HEK293 (cell line): ENCODE measurements around the gene TIMP2.

ENCODE experiments used
- HOXA7 ChIP-seq: sonication (generic); formaldehyde crosslinking; IDR thresholded peaks from 2 replicates; pipeline ENCODE4 v1.8.1; 2022; ENCODE audit warnings: missing genetic modification reagents, borderline replicate concordance
- HOXD13 ChIP-seq: sonication (generic); formaldehyde crosslinking; IDR thresholded peaks from 2 replicates; pipeline ENCODE4 v1.8.0; 2022; ENCODE audit warnings: missing genetic modification reagents, borderline replicate concordance
- KLF7 ChIP-seq: fragments of 450-650 bp; formaldehyde crosslinking; IDR thresholded peaks from 2 replicates; pipeline ENCODE4 v1.5.1; 2016; ENCODE audit warnings: missing biosample characterization, missing genetic modification characterization, borderline replicate concordance
- ZBTB7A ChIP-seq: fragments of 450-650 bp; formaldehyde crosslinking; IDR thresholded peaks from 2 replicates; pipeline ENCODE4 v1.5.1; 2016; ENCODE audit warnings: low read depth, missing biosample characterization, missing genetic modification characterization
- ZFHX2 ChIP-seq: fragments of 450-650 bp; formaldehyde crosslinking; conservative IDR thresholded peaks from 2 replicates; pipeline ENCODE4 v1.5.1; 2016; ENCODE audit warnings: missing biosample characterization, missing genetic modification characterization
- ZFP37 ChIP-seq: fragments of 450-650 bp; formaldehyde crosslinking; IDR thresholded peaks from 2 replicates; pipeline ENCODE4 v1.5.1; 2016; ENCODE audit warnings: missing biosample characterization, missing genetic modification characterization
- ZFP69B ChIP-seq: fragments of 450-650 bp; formaldehyde crosslinking; IDR thresholded peaks from 2 replicates; pipeline ENCODE4 v1.5.1; 2016; ENCODE audit warnings: missing biosample characterization, missing genetic modification characterization
- ZNF132 ChIP-seq: fragments of 450-650 bp; formaldehyde crosslinking; IDR thresholded peaks from 2 replicates; pipeline ENCODE4 v1.5.1; 2017; ENCODE audit warnings: missing biosample characterization, missing genetic modification characterization, borderline replicate concordance
- ZNF146 ChIP-seq: fragments of 450-650 bp; formaldehyde crosslinking; IDR thresholded peaks from 2 replicates; pipeline ENCODE4 v1.5.1; 2016; ENCODE audit warnings: missing biosample characterization, missing genetic modification characterization
- ZNF157 ChIP-seq: fragments of 450-650 bp; formaldehyde crosslinking; IDR thresholded peaks from 2 replicates; pipeline ENCODE4 v1.5.1; 2016; ENCODE audit warnings: missing biosample characterization, missing genetic modification characterization
- ZNF174 ChIP-seq: fragments of 450-650 bp; formaldehyde crosslinking; IDR thresholded peaks from 2 replicates; pipeline ENCODE4 v1.5.0; 2017; ENCODE audit warnings: missing biosample characterization, mild to moderate bottlenecking, missing genetic modification characterization
- ZNF302 ChIP-seq: fragments of 450-650 bp; formaldehyde crosslinking; IDR thresholded peaks from 2 replicates; pipeline ENCODE4 v1.5.1; 2016; ENCODE audit warnings: missing biosample characterization, missing genetic modification characterization, low read depth
- ZNF391 ChIP-seq: fragments of 450-650 bp; formaldehyde crosslinking; IDR thresholded peaks from 2 replicates; pipeline ENCODE4 v1.5.1; 2016; ENCODE audit warnings: low read depth, missing biosample characterization, missing genetic modification characterization, borderline replicate concordance
- ZNF416 ChIP-seq: fragments of 450-650 bp; formaldehyde crosslinking; IDR thresholded peaks from 2 replicates; pipeline ENCODE4 v1.5.1; 2016; ENCODE audit warnings: missing biosample characterization, missing genetic modification characterization
- ZNF426 ChIP-seq: fragments of 450-650 bp; formaldehyde crosslinking; IDR thresholded peaks from 2 replicates; pipeline ENCODE4 v1.5.1; 2017; ENCODE audit warnings: missing biosample characterization, missing genetic modification characterization, mild to moderate bottlenecking, inconsistent platforms, moderate library complexity
- ZNF521 ChIP-seq: fragments of 450-650 bp; formaldehyde crosslinking; IDR thresholded peaks from 2 replicates; pipeline ENCODE4 v1.5.1; 2017; ENCODE audit warnings: missing biosample characterization, mild to moderate bottlenecking, missing genetic modification characterization
- ZNF561 ChIP-seq: fragments of 450-650 bp; IDR thresholded peaks from 2 replicates; pipeline ENCODE4 v1.5.1; 2018; ENCODE audit warnings: missing biosample characterization, missing genetic modification characterization, borderline replicate concordance
- ZNF580 ChIP-seq: fragments of 450-650 bp; formaldehyde crosslinking; IDR thresholded peaks from 2 replicates; pipeline ENCODE4 v1.5.1; 2016; ENCODE audit warnings: missing biosample characterization, missing genetic modification characterization
- ZNF664 ChIP-seq: fragments of 450-650 bp; formaldehyde crosslinking; IDR thresholded peaks from 2 replicates; pipeline ENCODE4 v1.5.1; 2016; ENCODE audit warnings: missing biosample characterization, missing genetic modification characterization
- ZNF670 ChIP-seq: fragments of 450-650 bp; formaldehyde crosslinking; IDR thresholded peaks from 2 replicates; pipeline ENCODE4 v1.5.1; 2016; ENCODE audit warnings: missing biosample characterization, missing genetic modification characterization, low read depth
- ZNF747 ChIP-seq: fragments of 450-650 bp; formaldehyde crosslinking; IDR thresholded peaks from 2 replicates; pipeline ENCODE4 v1.5.1; 2016; ENCODE audit warnings: missing biosample characterization, missing genetic modification characterization
- ZNF785 ChIP-seq: fragments of 450-650 bp; formaldehyde crosslinking; IDR thresholded peaks from 2 replicates; pipeline ENCODE4 v1.5.1; 2016; ENCODE audit warnings: missing biosample characterization, missing genetic modification characterization
- TF ChIP-seq, protein P1 (sequence below): fragments of 450-650 bp; formaldehyde crosslinking; IDR thresholded peaks from 2 replicates; pipeline ENCODE4 v1.5.1; 2016; ENCODE audit warnings: missing biosample characterization, missing genetic modification characterization
- TF ChIP-seq, protein P2 (sequence below): fragments of 450-650 bp; formaldehyde crosslinking; IDR thresholded peaks from 2 replicates; pipeline ENCODE4 v1.5.1; 2016; ENCODE audit warnings: missing biosample characterization, missing genetic modification characterization

TIMP2 gene

DNA sequence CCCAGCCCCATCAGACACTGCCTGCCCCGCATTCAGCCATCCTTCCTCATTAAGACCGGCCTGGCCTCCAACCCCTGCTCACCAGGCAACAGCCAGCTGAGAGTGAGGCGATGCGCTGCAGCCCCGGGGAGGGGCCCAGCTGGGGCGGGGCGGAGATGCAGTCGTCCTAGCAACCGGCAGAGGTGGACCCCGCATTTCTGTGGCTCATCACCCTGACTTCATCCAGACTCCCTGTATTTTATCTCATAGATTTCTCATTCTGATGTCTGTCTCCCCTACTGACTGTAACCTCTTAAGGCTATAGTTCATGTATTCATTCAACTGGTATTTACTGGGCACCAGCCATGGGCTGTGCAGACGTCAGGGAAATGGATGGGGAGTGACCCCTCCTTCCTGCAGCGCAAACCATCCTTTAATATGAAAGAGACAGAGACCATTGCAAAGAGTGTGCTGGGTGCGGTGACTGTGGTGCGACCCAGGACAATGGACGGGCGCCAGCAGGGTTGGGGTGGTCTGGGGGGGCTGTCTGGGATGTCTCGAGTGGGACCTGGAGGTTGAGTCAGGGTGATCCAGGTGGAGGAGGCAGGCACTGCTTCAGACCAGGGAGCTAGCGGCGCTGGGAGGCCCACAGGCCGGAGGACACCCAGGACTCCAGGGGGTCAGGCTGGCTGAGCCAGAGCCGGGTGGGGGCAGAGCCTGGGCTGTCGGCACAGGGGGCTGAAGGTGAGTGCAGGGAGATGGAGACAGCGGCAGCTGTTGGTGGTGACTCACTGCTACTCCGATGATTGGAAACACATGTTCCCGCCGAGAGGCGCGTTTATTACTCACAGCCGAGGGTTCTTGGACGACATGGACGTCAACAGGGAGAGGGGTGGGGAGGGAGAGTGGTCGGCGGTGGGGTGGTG lies 10.5 kb upstream of the TIMP2 start (continued):
- TF ChIP-seq, protein P1, sequence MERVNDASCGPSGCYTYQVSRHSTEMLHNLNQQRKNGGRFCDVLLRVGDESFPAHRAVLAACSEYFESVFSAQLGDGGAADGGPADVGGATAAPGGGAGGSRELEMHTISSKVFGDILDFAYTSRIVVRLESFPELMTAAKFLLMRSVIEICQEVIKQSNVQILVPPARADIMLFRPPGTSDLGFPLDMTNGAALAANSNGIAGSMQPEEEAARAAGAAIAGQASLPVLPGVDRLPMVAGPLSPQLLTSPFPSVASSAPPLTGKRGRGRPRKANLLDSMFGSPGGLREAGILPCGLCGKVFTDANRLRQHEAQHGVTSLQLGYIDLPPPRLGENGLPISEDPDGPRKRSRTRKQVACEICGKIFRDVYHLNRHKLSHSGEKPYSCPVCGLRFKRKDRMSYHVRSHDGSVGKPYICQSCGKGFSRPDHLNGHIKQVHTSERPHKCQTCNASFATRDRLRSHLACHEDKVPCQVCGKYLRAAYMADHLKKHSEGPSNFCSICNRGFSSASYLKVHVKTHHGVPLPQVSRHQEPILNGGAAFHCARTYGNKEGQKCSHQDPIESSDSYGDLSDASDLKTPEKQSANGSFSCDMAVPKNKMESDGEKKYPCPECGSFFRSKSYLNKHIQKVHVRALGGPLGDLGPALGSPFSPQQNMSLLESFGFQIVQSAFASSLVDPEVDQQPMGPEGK = peak; percentile 97
- TF ChIP-seq ZNF521 (tag by site-specific recombination) (no peak), ZNF664 (tag by site-specific recombination) (no peak), HOXD13 (CRISPR knock-in tag) (no peak), ZNF391 (tag by site-specific recombination) (peak; percentile 67; the same call in 1 of the 2 replicates), ZNF785 (no peak), KLF7 (tag by site-specific recombination) (no peak), HOXA7 (CRISPR knock-in tag) (no peak), ZNF146 (tag by site-specific recombination) (peak; percentile 5; the same call in 1 of the 2 replicates), ZNF747 (tag by site-specific recombination) (no peak), ZBTB7A (tag by site-specific recombination) (no peak), ZNF580 (tag by site-specific recombination) (no peak), ZNF132 (no peak), ZFHX2 (tag by site-specific recombination) (no peak), ZNF302 (tag by site-specific recombination) (no peak), ZNF561 (tag by site-specific recombination) (no peak), ZFP37 (tag by site-specific recombination) (no peak), ZNF157 (no peak), ZNF416 (tag by site-specific recombination) (no peak), ZFP69B (tag by site-specific recombination) (peak; percentile 64; the same call in 1 of the 2 replicates), ZNF426 (tag by site-specific recombination) (no peak), ZNF670 (tag by site-specific recombination) (no peak), ZNF174 (tag by site-specific recombination) (no peak)
- TF ChIP-seq, protein P2, sequence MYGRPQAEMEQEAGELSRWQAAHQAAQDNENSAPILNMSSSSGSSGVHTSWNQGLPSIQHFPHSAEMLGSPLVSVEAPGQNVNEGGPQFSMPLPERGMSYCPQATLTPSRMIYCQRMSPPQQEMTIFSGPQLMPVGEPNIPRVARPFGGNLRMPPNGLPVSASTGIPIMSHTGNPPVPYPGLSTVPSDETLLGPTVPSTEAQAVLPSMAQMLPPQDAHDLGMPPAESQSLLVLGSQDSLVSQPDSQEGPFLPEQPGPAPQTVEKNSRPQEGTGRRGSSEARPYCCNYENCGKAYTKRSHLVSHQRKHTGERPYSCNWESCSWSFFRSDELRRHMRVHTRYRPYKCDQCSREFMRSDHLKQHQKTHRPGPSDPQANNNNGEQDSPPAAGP (tag by site-specific recombination) = peak; percentile 92
